ENCODE measurements around the gene CSRP1. TPM values are rescaled to one million over a fixed set of nuclear protein-coding genes. Genes with fewer than 3 reads are reported as not detected.

Gene CSRP1
- total RNA-seq, 2 experiments from 2014 or later = 46.4 to 89.8 TPM

DNA sequence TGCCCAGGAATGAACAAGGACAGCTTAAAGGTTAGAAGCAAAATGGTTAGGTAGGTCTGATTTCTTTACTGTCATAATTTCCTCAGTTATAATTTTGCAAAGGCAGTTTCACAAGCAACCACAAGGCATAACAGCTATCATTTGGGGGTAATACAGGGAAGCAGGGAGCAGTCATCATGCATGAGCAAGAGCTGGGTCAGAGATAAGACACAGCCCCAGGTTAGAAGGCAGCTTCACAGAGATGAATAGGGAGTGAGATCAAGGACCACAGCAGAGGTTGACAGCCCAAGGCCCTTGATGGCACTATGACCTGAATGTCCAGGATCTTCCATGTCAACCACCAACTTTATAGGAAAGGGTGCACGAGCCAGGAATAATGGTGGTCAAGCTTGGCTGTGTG lies 9.0 kb upstream of the CSRP1 start:
- BruUV-seq (replicated peaks) = no TSS peak
- no peaks in the 10 kb centered on the region for H3K9me2 ChIP-seq (ENCODE audit: insufficient read depth, low read length)
- no peak overlapping the region for H2AFZ ChIP-seq (ENCODE audit: low read length)
- no peak overlapping the region for H3K4me2 ChIP-seq (ENCODE audit: low read length)
- CTCF ChIA-PET (ENCODE audit: unreplicated experiment) = interaction anchor here (0.9 to 1.1 kb wide), 2 partner anchors 34 to 68 kb away, joined by 3 to 7 read pairs; no protein-coding TSS in a partner anchor
- no peaks in the 10 kb centered on the region for H3K79me2 ChIP-seq (ENCODE audit: insufficient read depth, low read depth, low read length)
- no peaks in the 10 kb centered on the region for H3K36me3 ChIP-seq (ENCODE audit: insufficient read depth, low read length)
- no peaks in the 10 kb centered on the region for H4K20me1 ChIP-seq (ENCODE audit: insufficient read depth, low read length)
- H3K4me1 ChIP-seq (ENCODE audit: insufficient read depth, low read length, poor library complexity, severe bottlenecking) = peaks cover 21% of the 10 kb centered on the region
- intact Hi-C loops (cut with micrococcal nuclease; ENCODE audit: unreplicated experiment) = no loop called here
- H3K9me3 ChIP-seq (ENCODE audit: low read length) = no peaks in the 10 kb centered on the region
- TF ChIP-seq CTCF (conservative IDR thresholded peaks at IDR 0.05; ENCODE audit: low read length) (no peak), EZH2phosphoT487 (IDR thresholded peaks at IDR 0.05; ENCODE audit: borderline replicate concordance, low read depth, low read length) (no peak)
- no peak overlapping the region for H3K27ac ChIP-seq (ENCODE audit: low read depth, low read length, poor library complexity, severe bottlenecking)
- no peak for DNase-seq (ENCODE audit: low spot score)
- POLR2A ChIA-PET = interaction anchor here (0.8 to 1.5 kb wide), 4 partner anchors 12 to 36 kb away, joined by 3 to 4 read pairs (median 3); no protein-coding TSS in a partner anchor
- H3K4me3 ChIP-seq (ENCODE audit: low read depth, low read length, poor library complexity, severe bottlenecking) = no peak overlapping the region

- TF ChIP-seq EZH2phosphoT487 (IDR thresholded peaks at IDR 0.05; ENCODE audit: borderline replicate concordance, low read depth, low read length) (no peak), CTCF (conservative IDR thresholded peaks at IDR 0.05; ENCODE audit: low read length) (no peak)
- H3K9me3 ChIP-seq (ENCODE audit: low read length) = no peaks in the 10 kb centered on the region
- no peaks in the 10 kb centered on the region for H3K79me2 ChIP-seq (ENCODE audit: insufficient read depth, low read depth, low read length)
- no TSS peak for BruUV-seq (replicated peaks)
- H3K4me3 ChIP-seq (ENCODE audit: low read depth, low read length, poor library complexity, severe bottlenecking) = no peak overlapping the region
- intact Hi-C loops (cut with micrococcal nuclease; ENCODE audit: unreplicated experiment) = no loop called here
- no peak overlapping the region for H2AFZ ChIP-seq (ENCODE audit: low read length)
- no peak for DNase-seq (ENCODE audit: low spot score)
- ChIA-PET POLR2A (interaction anchor here (0.8 to 1.0 kb wide), 2 partner anchors 12 to 19 kb away, joined by 3 read pairs; no protein-coding TSS in a partner anchor), CTCF (ENCODE audit: unreplicated experiment) (interaction anchor here (0.9 to 6.1 kb wide), 3 partner anchors 33 to 67 kb away, joined by 3 to 82 read pairs (median 7); no protein-coding TSS in a partner anchor)
- H3K36me3 ChIP-seq (ENCODE audit: insufficient read depth, low read length) = no peaks in the 10 kb centered on the region
- H4K20me1 ChIP-seq (ENCODE audit: insufficient read depth, low read length) = no peaks in the 10 kb centered on the region
- H3K4me2 ChIP-seq (ENCODE audit: low read length) = no peak overlapping the region
- H3K9me2 ChIP-seq (ENCODE audit: insufficient read depth, low read length) = no peaks in the 10 kb centered on the region
- no peak overlapping the region for H3K27ac ChIP-seq (ENCODE audit: low read depth, low read length, poor library complexity, severe bottlenecking)
- H3K4me1 ChIP-seq (ENCODE audit: insufficient read depth, low read length, poor library complexity, severe bottlenecking) = peaks cover 27% of the 10 kb centered on the region
These were observed 8.3 kb upstream of the CSRP1 start for GRCh38 chr1:201515062-201515750.

DNA sequence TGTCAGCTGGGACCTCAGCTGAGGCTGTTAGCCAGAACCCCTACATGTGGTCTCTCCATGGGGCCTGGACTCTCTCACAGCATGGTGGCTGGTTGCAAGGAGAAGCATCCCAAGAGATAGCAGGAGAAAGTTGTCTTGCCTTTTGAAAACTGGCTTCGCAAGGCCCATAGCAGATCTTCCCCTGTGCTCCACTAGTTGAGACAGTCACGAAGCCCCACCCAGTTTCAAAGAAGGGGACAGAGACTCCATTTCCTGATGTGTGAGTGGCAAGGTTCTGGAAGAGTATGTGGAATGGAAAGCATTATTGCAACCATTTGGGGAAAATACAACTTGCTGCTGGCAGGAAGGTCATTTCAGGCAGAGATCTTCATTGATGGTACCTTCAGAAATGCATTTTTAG lies 7.5 kb upstream of the CSRP1 start:
- CTCF ChIA-PET (ENCODE audit: unreplicated experiment) = interaction anchor here (3.5 to 6.1 kb wide), 2 partner anchors 11 to 33 kb away, joined by 24 to 82 read pairs; no protein-coding TSS in a partner anchor
- Histone ChIP-seq H3K27ac (ENCODE audit: low read depth, low read length, poor library complexity, severe bottlenecking) (no peak overlapping the region), H3K9me2 (ENCODE audit: insufficient read depth, low read length) (no peaks in the 10 kb centered on the region), H3K4me2 (ENCODE audit: low read length) (no peak overlapping the region), H4K20me1 (ENCODE audit: insufficient read depth, low read length) (no peaks in the 10 kb centered on the region), H2AFZ (ENCODE audit: low read length) (no peak overlapping the region), H3K4me3 (ENCODE audit: low read depth, low read length, poor library complexity, severe bottlenecking) (no peak overlapping the region), H3K36me3 (ENCODE audit: insufficient read depth, low read length) (no peaks in the 10 kb centered on the region), H3K4me1 (ENCODE audit: insufficient read depth, low read length, poor library complexity, severe bottlenecking) (peaks cover 35% of the 10 kb centered on the region), H3K79me2 (ENCODE audit: insufficient read depth, low read depth, low read length) (no peaks in the 10 kb centered on the region), H3K9me3 (ENCODE audit: low read length) (no peaks in the 10 kb centered on the region)
- POLR2A ChIA-PET = no interaction called here
- no peak for DNase-seq (ENCODE audit: low spot score)
- intact Hi-C loops (cut with micrococcal nuclease; ENCODE audit: unreplicated experiment) = no loop called here
- BruUV-seq (replicated peaks) = no TSS peak
- TF ChIP-seq EZH2phosphoT487 (IDR thresholded peaks at IDR 0.05; ENCODE audit: borderline replicate concordance, low read depth, low read length) (no peak), CTCF (conservative IDR thresholded peaks at IDR 0.05; ENCODE audit: low read length) (no peak)
